GF-D8 (cell line): ENCODE data around the gene USP12.
A peak's percentile ranks its signal among the peaks of the same experiment; 100 is the strongest.
"Not testable (repeated sequence)": the region's sequence is repeated elsewhere in the genome, so short reads cannot be mapped to it uniquely, and the experiment has no call there.

ENCODE experiments used
- DNase-seq: peaks from one replicate; lab custom pipeline; 2025; lab: John Stamatoyannopoulos, UW

Gene USP12

GRCh38 chr13:27171244-27171826, at the start of gene USP12:
USP12 (minus strand) TSS chr13:27171811; CDS start chr13:27171639, 172 bp downstream.
- DNase-seq = no peak

- no peak for DNase-seq
Measured at GRCh38 chr13:27219611-27220010, 48.0 kb upstream of the USP12 start.

GRCh38 chr13:27218861-27219260, 47.2 kb upstream of the USP12 start:
- peak; percentile 80 for DNase-seq

DNA sequence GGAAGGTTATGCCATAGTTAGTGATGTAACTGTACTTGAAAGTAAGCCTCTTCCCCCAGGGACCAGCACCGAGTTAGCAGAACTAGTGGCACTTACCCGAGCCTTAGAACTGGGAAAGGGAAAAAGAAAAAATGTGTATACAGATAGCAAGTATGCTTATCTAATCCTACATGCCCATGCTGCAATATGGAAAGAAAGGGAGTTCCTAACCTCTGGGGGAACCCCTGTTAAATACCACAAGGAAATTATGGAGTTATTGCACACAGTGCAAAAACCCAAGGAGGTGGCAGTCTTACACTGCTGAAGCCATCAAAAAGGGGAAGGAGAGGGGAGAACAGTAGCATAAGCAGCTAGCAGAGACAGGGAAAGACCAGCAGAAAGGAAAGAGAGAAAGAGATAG, 46.2 kb upstream of the USP12 start:
- DNase-seq = peak; percentile 78

DNA sequence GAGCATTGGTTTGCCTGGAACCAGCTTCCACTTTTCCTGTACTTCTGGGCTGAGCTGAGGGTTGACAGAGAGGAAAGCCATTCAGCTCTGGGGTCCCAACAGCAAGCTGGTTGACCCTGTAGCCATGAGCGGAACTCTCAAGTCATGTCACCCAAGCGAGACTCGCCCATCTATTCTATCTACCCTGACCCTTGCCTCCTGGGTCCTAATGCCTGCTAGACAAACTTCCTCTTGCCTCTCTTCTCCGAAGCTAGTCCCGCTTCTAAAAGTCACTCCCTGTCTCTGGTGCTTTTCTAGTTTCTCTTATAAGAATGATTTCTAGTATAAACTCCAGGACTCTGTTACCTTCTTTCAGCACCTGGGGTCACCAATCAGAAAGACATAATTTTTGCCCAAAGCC, 41.8 kb upstream of the USP12 start:
- DNase-seq = not testable (repeated sequence)

DNA sequence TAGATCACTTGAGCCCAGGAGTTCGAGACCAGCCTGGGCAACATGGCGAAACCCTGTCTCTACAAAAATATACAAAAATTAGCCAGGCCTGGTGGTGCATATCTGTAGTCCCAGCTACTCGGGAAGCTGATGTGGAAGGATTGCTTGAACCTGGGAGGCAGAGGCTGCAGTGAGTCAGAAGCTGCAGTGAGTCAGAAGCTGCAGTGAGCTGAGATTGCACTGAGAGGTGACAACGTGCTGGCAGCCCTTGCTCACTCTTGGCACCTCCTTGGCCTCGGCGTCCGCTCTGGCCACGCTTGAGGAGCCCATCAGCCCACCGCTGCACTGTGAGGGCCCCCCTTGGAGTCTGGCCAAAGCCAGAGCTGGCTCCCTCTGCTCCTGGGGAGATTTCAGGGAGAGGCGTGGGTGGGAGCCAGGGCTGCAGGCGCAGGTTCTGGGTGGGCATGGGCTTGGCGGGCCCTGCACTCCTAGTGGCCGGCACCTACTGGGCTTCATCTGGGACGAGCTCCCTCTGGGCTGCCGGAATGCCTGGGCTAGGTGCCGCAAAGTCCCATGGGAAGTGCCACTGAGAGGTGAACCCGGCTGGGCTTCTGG, 40.3 kb upstream of the USP12 start:
- no peak for DNase-seq

- no peak for DNase-seq
Measured at GRCh38 chr13:27211271-27211670, 39.7 kb upstream of the USP12 start.

DNA sequence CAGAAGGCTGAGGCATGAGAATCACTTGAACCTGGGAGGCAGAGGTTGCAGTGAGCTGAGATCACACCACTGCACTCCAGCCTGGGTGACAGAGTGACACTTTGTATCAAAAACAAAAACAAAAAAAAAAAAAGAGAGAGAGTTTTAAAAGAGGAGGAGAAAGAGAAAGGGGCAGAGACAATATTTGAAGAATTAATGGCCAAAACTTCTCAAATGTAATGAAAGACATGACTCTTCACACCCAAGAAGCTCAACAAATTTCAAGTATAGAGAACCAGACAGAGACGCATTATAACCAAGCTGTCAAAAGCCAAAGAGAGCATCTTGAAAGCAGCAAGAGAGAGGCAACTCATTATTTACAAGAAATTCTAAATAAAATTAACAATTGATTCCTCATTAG, 36.9 kb upstream of the USP12 start:
- DNase-seq = no peak

DNA sequence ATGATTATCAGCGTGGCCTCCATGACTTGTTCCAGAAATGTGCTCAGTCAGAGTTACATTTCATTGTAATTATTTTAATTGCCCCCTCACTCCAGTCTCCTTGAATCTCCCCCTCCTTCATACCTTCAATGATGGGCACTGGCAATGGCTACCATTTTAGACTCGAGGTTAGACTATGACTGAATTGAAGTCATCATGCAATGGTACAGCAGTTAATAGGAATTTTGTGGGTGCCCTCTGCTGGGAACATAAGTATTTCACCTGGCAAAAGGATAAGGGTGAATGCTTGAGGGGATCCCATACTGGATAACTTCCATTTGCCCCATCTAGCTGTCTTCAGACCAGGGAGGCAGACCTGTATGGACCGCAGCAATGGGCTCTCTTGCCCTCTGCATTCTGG, 32.2 kb upstream of the USP12 start:
- no peak for DNase-seq

DNA sequence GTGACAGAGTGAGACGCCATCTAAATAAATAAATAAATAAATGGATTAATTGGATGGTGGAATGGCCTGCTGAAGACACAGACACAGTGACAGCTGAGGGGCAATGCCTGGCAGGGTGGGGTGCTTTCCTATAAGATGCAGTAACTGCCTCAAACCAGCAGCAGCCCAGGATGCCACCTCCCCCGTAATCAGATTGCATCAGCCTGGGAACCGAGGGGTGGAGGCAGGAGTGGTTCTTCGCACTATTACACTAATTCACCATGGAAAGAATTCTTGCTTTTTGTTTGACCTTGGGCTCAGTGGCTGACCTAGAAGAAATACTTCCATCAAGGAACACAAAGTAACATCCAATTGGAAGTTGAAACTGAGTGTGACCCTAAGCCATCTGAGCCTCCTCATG, 31.6 kb upstream of the USP12 start:
- no peak for DNase-seq

DNA sequence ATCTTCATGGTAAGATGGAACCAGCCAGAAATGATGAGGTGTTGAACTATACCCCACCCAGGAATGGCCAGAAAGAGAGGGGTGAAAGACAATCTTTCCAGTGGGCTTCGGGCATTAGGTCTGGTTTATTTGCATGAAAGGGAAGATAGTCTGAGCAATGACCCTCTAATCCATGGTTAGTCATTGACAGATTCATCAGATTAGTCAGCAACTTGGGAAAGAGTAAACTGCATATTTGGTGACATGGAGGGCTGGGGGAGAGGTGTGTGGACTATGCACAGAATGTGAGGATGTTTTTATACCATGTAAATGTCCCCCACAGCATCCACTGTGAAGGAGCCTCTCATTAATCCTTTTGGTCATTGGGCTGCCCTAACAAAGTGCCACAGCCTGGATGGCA, 30.1 kb upstream of the USP12 start:
- DNase-seq = no peak

DNA sequence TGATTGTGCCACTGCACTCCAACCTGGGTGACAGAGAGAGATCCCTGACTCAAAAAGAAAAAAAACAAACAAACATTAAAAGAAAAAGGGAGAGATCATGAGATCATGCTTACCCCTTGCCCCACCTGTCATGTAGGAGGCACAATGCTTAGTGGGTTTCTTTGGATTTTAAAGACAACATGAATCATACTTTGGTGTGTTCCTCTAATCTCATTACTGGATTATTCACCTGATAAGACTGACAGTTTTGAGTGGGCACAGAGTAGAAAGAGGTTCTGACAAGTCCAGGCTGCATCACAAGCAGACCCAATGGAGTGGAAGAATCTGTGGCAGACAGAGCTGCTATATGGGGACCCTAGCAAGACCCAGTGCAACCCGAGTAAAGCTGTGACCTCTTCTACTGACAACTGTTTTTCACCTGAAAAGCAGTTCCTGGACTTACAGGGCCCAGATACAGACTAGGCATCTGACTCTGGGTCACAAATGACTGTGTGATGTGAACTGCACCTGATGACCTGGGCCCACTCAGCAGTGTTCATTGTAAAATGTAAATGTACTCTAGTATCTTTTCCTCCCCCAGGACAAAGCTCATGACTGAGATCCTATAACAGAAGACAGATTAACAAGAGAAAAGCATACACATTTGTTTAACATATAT, 28.9 kb upstream of the USP12 start:
- DNase-seq = no peak

DNA sequence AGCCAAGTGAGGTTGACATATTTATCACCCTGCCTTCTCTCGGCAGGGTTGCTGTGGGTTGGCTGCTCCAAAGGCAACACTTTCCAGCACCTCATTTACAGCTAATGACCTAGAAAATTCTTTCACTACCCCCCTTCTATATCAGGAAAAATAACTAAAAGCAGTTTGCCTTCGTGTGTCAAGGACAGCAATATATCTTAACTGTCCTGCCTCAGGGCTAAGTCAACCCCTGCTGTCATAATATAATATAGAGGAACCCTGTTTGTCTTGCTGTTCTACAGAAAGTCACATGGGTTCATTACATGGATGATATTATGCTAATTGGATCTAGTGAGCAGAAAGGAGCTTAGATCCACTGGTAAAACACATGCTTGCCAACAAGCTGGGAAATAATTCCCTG, 28.1 kb upstream of the USP12 start:
- DNase-seq = no peak

DNA sequence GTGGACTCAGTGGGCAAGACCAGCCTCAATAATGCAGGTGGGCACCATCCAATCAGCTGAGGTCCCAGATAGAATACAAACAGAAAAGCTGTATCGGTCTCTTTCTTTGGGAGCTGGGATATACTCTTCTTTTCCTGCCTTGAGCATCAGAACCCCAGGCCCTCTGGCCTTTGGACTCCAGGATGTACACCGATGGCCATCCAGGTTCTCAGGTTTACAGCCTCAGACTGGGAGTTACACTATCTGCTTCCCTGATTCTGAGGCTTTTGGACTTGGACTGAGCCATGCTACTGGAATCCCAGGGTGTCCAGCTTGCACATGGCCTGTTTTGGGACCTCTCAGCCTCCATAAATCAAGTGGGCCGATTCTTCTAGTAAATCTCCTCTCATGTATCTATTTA, 27.6 kb upstream of the USP12 start:
- DNase-seq = no peak

- no peak for DNase-seq
Measured at GRCh38 chr13:27194895-27195764, 23.5 kb upstream of the USP12 start.

DNA sequence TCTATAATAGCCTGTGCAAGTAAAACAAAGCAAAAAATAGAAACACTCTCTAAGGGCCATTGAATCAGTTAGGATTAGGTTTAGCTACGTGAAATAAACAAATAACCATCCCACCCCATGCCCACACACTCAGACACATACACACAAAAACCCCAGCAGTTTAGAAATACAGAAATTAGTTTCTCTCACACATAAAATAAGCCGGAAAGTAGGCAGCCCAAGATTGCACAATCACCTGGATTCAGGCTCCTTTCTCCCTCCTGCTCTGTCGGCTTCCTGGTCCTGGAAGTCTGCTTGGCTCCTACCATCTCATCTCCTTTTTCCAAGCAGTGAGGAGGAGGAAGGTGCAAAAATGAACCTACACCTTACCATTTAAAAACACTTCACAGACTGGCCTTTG, 22.6 kb upstream of the USP12 start:
- DNase-seq = no peak

GRCh38 chr13:27193496-27193895, 21.9 kb upstream of the USP12 start:
- no peak for DNase-seq

GRCh38 chr13:27192973-27193372, 21.4 kb upstream of the USP12 start:
- DNase-seq = no peak

DNA sequence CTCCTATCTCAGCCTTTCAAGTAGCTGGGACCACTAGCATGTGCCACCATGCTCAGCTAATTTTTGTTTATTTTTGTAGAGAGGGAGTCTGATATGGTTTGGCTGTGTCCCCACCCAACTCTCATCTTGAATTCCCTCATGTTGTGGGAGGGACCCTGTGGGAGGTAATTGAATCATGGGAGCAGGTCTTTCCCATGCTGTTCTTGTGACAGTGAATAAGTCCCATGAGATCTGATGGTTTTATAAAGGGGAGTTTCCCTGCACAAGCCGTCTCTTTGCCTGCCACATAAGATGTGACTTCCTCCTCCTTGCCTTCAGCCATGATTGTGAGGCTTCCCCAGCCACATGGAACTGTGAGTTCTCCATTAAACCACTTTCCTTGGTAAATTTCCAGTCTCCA, 20.8 kb upstream of the USP12 start:
- DNase-seq = not testable (repeated sequence)

DNA sequence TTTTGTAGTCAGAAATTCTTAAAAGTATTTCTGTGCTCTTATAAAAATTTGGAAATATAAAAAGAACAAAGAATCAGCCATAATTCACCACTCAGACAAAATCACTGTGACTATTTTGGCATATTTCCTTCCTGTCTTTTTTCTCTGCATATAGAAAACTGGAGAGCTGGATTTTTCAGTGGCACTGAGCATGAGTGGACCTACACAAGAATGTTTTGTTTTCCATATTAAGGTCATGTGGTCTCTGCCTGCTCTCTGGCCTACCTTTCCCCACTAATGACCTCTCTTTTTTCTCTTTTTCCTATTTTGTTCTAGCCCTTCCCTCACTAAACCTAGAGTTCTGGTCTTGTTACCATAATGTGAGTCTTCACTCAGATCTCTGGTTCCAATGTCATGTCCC, 17.6 kb upstream of the USP12 start:
- no peak for DNase-seq

GRCh38 chr13:27188239-27188638, 16.6 kb upstream of the USP12 start:
- no peak for DNase-seq

GRCh38 chr13:27186295-27186694, 14.7 kb upstream of the USP12 start:
- no peak for DNase-seq
